ENCODE measurements around the gene MTA3.

Gene MTA3

DNA sequence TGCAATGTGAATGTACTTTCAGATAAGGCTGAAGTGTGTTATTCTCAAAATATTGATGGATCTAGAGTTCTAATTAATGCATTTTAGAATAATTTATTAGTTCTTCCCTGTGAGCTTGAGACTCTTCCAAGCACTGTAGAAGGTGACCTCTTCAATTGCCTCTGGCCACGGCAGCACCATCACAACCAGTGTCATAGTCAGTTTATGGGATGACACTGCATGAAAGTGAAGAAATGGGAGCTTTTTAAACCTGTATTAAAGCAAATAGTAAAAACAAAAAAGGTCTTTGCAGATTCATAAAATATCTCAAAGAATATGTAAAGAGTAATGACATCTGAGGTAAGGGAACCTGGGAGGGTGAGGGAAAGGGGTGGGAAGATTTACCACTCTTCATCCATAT, 143.5 kb downstream of the MTA3 start:
- Histone ChIP-seq H3K27ac (replicated peaks) (no peak overlapping the region), H3K4me3 (replicated peaks; ENCODE audit: insufficient read depth, low read length) (no peak overlapping the region), H3K27me3 (ENCODE audit: insufficient read depth, poor library complexity, severe bottlenecking) (no peaks in the 10 kb centered on the region)
- TF ChIP-seq GABPA (IDR thresholded peaks at IDR 0.05; ENCODE audit: low read depth) (no peak), POLR2AphosphoS5 (IDR thresholded peaks at IDR 0.05; ENCODE audit: low read depth) (no peak), SPI1 (IDR thresholded peaks at IDR 0.05; ENCODE audit: borderline replicate concordance, low read depth) (no peak)
- TF ChIP-seq, protein P1, sequence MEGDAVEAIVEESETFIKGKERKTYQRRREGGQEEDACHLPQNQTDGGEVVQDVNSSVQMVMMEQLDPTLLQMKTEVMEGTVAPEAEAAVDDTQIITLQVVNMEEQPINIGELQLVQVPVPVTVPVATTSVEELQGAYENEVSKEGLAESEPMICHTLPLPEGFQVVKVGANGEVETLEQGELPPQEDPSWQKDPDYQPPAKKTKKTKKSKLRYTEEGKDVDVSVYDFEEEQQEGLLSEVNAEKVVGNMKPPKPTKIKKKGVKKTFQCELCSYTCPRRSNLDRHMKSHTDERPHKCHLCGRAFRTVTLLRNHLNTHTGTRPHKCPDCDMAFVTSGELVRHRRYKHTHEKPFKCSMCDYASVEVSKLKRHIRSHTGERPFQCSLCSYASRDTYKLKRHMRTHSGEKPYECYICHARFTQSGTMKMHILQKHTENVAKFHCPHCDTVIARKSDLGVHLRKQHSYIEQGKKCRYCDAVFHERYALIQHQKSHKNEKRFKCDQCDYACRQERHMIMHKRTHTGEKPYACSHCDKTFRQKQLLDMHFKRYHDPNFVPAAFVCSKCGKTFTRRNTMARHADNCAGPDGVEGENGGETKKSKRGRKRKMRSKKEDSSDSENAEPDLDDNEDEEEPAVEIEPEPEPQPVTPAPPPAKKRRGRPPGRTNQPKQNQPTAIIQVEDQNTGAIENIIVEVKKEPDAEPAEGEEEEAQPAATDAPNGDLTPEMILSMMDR (IDR thresholded peaks at IDR 0.05; ENCODE audit: insufficient read depth, low read length): no peak
- TF ChIP-seq, protein P2, sequence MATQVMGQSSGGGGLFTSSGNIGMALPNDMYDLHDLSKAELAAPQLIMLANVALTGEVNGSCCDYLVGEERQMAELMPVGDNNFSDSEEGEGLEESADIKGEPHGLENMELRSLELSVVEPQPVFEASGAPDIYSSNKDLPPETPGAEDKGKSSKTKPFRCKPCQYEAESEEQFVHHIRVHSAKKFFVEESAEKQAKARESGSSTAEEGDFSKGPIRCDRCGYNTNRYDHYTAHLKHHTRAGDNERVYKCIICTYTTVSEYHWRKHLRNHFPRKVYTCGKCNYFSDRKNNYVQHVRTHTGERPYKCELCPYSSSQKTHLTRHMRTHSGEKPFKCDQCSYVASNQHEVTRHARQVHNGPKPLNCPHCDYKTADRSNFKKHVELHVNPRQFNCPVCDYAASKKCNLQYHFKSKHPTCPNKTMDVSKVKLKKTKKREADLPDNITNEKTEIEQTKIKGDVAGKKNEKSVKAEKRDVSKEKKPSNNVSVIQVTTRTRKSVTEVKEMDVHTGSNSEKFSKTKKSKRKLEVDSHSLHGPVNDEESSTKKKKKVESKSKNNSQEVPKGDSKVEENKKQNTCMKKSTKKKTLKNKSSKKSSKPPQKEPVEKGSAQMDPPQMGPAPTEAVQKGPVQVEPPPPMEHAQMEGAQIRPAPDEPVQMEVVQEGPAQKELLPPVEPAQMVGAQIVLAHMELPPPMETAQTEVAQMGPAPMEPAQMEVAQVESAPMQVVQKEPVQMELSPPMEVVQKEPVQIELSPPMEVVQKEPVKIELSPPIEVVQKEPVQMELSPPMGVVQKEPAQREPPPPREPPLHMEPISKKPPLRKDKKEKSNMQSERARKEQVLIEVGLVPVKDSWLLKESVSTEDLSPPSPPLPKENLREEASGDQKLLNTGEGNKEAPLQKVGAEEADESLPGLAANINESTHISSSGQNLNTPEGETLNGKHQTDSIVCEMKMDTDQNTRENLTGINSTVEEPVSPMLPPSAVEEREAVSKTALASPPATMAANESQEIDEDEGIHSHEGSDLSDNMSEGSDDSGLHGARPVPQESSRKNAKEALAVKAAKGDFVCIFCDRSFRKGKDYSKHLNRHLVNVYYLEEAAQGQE (IDR thresholded peaks at IDR 0.05; ENCODE audit: insufficient replicate concordance, low read depth): no peak
- DNase-seq (ENCODE audit: low read depth in 1 of 2, low spot score in 1 of 2): no peak

DNA sequence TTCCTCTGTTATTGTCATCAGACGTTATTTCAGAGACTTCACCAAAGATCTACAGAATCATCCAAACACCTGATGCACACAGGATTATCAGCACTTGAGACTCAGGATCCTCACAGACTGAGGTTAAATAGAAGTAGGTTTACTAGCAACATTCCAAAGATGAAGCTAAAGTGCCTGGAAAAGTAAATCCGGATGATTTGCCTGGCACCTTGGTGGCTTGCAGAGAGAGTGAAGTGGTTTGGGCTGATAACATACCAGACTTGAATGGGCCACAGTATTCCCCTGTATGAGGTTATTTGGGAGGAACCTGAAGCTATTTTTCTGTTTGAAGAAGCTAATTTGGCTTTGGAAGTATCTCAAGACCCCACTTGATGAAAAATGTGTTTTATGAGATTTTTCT, 144.5 kb downstream of the MTA3 start:
- TF ChIP-seq POLR2AphosphoS5 (IDR thresholded peaks at IDR 0.05; ENCODE audit: low read depth): no peak
- no peak for TF ChIP-seq SPI1 (IDR thresholded peaks at IDR 0.05; ENCODE audit: borderline replicate concordance, low read depth)
- TF ChIP-seq, protein P2 (IDR thresholded peaks at IDR 0.05; ENCODE audit: insufficient replicate concordance, low read depth): no peak
- no peak for TF ChIP-seq GABPA (IDR thresholded peaks at IDR 0.05; ENCODE audit: low read depth)
- TF ChIP-seq, protein P1 (IDR thresholded peaks at IDR 0.05; ENCODE audit: insufficient read depth, low read length): no peak
- DNase-seq (ENCODE audit: low read depth in 1 of 2, low spot score in 1 of 2): no peak
- no peak overlapping the region for H3K27ac ChIP-seq (replicated peaks)
- H3K27me3 ChIP-seq (ENCODE audit: insufficient read depth, poor library complexity, severe bottlenecking): no peaks in the 10 kb centered on the region
- no peak overlapping the region for H3K4me3 ChIP-seq (replicated peaks; ENCODE audit: insufficient read depth, low read length)

DNA sequence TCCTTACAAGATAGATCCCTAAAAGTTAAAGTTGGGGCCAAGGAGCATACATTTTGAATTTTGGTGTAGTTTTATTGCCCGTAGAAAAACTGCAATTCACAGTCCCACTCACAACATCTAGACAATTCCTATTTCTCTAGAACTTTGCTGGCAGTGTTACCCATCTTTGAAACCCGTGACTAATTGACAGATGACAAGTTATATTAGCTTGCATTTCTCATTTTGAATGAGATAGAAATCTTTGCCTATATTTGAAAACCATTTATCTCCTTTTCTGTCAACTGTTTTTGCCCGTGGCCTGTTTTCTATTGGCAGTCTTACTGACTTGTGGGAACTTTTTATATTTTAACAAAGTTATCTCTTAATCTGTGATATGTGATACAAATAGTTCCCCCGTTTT, 145.5 kb downstream of the MTA3 start:
- H3K27ac ChIP-seq (replicated peaks): no peak overlapping the region
- H3K27me3 ChIP-seq (ENCODE audit: insufficient read depth, poor library complexity, severe bottlenecking): no peaks in the 10 kb centered on the region
- TF ChIP-seq GABPA (IDR thresholded peaks at IDR 0.05; ENCODE audit: low read depth): no peak
- TF ChIP-seq, protein P1 (IDR thresholded peaks at IDR 0.05; ENCODE audit: insufficient read depth, low read length): no peak
- TF ChIP-seq, protein P2 (IDR thresholded peaks at IDR 0.05; ENCODE audit: insufficient replicate concordance, low read depth): no peak
- TF ChIP-seq SPI1 (IDR thresholded peaks at IDR 0.05; ENCODE audit: borderline replicate concordance, low read depth): no peak
- no peak for TF ChIP-seq POLR2AphosphoS5 (IDR thresholded peaks at IDR 0.05; ENCODE audit: low read depth)
- DNase-seq (ENCODE audit: low read depth in 1 of 2, low spot score in 1 of 2): no peak
- no peak overlapping the region for H3K4me3 ChIP-seq (replicated peaks; ENCODE audit: insufficient read depth, low read length)
